Stromal cell of bone marrow (primary cell): Measurements from ENCODE around the gene PDE6G.
"Not testable (repeated sequence)": the region's sequence is repeated elsewhere in the genome, so short reads cannot be mapped to it uniquely, and the experiment has no call there.

Experiments
- DNase-seq: peaks from one replicate; pipeline ENCODE4 v3.0.0-alpha.2; 2012; ENCODE audit warnings: low read depth

PDE6G gene

DNA sequence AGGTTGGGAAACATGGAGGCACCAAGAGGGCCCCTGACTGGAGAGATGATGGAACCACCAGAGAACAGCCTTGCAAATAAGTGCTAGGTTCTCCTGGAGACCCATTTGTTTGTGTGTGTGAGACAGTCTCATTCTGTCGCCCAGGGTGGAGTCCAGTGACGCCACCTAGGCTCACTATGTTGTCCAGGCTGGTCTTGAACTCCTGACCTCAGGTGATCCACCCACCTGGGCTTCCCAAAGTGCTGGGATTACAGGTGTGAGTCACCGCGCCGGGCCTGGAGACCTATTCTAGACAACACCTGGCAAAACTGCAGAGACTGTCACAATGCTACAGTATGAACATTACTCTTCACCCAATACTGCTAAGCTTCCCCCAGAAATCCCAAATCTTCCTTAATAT is 20.9 kb downstream of the PDE6G start:
- no peak for DNase-seq

DNA sequence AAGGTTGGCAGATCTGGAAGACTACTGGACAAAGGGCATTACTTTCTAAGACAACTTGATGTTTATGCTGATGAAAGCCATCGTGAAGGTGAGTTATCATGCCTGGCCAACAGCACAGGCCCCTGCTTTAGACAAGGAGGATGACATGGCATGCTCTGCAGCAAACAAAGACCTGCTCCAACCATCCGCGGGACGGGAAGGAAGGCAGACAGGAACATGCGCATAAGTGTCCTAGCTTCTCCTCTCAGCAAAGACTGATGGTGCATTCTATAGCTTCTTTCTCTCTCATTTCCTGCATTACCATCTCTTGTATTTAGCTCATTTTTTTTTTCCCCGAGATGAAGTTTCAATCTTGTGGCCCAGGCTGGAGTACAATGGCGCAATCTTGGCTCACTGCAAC is 24.9 kb downstream of the PDE6G start:
- no peak for DNase-seq

DNA sequence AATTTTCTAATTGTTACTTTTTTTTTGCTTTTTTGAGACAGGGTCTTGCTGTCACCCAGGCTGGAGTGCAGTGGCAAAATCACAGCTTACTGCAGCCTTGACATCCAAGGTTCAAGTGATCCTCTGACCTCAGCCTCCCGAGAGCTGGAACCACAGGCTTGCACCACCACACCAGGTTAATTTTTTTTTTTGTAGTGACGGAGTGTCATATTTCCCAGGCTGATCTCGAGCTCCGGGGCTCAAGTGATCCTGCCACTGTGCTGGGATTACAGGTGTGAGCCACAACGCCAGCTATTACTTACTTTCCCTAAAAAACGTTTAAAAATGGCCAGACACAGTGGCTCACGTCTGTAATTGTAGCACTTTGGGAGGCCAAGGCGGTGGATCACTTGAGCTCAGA is 26.1 kb downstream of the PDE6G start:
- DNase-seq: no peak

DNA sequence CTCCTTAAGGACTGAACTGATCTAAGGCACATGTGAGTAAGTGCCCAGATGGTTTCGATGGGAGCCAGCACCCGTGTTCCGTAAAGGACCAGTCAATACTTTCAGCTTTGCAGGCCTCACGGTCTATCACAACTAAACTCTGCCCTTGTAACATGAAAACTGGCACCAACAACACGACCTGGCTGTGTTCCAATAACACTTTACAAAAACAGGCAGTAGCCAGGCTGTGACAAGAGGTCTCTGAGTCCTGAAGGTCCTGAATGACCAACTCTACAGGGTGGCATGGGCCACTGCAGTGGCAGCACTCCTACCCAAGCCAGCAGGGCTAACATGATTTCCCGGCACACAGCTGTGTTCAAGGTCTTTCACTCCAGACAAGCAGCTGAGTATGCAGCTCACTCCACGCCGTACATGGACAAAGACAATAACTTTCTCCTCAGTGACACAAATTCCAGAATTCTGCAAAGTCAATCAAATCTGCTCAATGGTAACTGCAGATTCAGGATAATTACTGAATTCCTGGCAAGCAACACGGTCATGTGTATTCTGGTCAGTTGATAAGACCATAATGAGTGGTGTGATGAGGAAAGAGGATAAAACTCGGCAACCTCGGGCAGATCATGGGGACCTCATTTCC is 34.7 kb downstream of the PDE6G start:
- DNase-seq: no peak

DNA sequence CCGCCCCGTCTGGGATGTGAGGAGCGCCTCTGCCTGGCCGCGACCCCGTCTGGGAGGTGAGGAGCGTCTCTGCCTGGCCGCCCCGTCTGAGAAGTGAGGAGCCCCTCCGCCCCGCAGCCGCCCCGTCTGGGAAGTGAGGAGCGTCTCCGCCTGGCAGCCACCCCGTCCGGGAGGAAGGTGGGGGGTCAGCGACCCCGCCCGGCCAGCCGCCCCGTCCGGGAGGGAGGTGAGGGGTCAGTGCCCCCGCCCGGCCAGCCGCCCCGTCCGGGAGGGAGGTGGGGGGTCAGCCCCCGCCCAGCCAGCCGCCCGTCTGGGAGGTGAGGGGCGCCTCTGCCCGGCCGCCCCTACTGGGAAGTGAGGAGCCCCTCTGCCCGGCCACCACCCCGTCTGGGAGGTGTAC is 38.0 kb downstream of the PDE6G start:
- not testable (repeated sequence) for DNase-seq

DNA sequence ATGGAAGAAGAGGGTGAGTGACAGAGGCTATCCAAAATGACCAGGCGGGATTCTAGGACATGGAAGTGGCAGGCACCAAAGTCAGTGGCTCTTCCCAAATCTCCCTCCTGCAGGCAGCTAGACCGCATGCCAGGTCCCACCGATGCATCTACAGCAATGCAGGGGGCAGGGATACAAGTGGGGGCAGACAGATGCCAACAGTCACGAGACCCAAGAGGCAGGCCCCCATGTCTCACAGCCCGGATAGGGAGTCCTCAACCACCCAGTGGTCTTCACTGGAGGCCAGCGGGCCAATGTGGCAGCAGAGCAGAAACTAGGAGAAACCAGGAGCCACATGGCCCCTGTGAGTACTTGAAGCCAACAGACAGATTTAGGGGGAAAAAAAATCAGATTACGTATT is 39.5 kb downstream of the PDE6G start:
- no peak for DNase-seq

DNA sequence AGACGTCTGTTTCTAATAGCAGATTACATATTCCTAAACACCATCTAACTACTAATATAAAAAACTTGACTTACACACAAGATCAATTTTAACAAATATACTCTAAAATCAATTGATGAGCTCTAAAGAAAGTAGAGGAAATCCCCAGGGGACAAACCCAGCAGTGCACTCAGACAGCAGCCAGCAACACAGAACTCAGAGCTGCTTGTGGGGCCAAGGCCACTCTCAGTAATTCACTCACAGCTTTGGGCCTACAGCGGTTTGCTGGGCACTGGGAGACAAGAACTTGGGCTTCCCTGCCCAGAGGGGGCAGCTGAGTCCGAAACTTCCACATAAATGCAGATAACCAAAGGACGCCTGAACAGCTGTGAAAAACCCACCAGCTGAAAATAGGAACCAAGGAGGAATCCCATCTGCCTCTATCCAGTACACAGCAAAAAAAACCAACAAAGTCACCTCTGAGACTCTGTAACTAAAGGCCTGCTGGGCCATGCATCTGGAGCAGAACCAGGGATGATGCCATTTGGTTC is 40.9 kb downstream of the PDE6G start:
- no peak for DNase-seq

DNA sequence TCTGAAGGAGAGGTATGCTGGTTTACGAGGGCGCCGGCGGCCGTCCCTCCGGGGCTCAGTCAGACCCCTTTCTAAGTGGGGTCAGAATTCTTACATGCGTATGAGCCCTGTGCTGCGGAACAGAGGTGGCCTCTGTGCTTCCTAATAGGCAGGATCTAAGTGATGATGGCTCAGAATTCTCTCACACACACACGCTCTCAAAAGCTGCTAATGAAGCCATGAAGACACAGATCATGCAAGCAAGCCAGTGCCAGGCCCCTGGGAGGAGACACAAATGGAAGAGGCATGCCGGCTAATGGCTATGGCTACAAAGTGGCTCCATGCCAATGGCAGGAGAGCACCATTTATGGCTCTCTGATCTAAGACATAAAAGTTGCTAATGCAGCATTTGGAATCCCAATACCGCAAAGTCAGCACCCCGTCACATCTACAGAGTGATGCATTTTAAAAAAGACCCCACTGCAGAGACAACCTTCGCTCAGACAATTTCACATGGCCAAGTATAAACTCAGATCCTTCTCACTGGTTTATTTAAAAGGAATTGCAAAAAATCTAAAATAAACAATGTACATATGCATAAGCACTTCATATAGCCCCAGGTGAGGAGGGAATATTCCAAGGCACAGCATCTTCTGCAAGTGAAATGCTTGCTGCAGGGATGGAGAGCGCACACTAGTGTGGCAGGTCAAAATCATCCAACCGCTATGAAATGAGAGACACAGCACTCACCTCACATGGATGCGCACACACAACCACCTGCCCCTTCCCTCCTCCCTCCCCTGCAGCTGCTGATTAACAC is 44.0 kb downstream of the PDE6G start:
- no peak for DNase-seq

DNA sequence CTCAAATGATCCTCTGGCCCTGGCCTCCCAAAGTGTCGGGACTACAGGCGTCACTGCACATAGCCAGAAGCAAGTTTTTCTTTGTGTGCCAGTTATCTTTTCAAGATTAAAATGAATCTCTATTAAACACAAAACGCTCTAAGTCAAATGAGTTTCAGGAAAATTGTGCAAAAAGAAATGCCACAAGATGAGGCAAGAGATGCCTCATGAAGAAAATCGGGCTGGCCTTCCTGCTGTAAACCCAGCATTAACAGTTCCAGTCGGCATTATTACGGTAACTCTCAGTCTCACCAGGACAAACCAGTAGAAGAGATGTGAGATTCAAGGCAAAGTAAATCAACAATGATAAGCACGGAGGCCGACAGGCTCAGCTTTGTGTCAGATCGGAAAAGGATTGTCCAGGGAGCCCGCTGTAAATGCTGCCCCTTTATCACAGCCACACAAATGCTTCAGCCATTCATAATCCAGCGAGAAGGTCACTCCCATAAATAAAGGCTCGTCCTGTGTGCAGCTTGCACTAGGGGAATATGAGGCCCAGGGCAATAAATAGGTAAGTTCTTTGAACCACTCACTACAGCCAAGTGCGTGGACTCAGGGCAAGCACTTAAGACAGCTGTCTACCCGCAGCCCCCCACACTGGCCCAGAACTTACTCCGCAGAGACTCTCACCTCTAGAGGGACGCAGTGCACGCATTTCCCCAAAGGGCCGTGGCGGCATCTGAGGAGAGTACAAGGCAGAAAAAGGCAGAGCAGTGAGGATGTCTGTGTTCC is 46.6 kb downstream of the PDE6G start:
- DNase-seq: no peak

DNA sequence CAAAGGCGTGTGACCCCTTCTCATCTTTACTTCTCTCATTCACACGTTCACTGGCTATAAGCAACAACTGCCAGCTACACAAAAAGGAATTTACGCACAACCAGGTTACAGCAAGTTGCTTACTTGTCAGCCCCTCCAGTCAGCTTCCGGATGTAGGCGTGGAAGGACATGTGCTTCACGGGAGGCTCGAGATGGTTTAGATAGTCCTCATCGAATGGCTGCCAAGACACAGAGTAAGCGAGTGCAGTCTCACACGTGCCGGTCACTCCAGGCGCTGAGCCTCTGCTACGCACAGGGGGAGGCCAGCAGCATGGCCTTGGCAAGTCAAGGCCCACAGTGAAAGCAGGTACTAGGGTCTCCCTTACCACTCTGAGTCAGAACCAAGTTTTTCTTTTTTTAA is 47.7 kb downstream of the PDE6G start:
- no peak for DNase-seq

DNA sequence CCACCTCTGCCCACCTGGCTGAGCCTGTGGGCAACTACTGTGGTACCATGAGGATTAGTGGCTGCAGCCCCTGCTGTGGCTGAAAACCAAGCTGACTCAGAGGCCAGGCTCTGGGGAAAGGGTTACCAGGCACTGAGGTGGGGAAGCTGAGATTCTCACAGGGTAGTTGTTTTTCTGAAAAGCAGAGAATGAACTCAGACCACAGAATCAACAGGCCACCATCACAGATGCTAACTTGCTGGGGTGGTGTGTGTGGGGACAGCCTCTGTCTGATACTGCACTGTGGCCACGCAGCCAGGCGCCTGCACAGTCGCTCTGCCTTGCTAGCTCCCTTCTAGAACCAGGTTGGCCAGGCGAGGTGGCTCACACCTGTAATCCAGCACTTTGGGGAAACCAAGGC is 48.3 kb downstream of the PDE6G start:
- DNase-seq: no peak

DNA sequence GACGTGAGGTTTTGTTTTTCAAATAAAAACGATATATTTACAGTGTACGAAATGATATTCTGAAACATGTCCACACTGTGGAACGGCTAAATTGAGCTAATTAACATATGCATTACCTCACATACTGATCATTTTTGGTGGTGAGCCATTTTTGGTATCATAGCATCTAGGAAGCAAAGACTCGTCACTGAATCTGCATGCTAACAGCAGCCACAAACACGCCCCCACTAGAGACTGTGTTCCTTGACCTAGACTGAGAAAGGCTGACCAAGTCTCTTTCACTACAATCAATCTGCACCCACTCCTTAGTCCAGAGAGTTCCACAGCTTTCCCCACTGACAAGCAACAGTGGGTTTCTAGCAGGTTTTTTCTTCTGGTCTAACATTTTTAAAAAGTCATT is 48.9 kb downstream of the PDE6G start:
- DNase-seq: no peak

DNA sequence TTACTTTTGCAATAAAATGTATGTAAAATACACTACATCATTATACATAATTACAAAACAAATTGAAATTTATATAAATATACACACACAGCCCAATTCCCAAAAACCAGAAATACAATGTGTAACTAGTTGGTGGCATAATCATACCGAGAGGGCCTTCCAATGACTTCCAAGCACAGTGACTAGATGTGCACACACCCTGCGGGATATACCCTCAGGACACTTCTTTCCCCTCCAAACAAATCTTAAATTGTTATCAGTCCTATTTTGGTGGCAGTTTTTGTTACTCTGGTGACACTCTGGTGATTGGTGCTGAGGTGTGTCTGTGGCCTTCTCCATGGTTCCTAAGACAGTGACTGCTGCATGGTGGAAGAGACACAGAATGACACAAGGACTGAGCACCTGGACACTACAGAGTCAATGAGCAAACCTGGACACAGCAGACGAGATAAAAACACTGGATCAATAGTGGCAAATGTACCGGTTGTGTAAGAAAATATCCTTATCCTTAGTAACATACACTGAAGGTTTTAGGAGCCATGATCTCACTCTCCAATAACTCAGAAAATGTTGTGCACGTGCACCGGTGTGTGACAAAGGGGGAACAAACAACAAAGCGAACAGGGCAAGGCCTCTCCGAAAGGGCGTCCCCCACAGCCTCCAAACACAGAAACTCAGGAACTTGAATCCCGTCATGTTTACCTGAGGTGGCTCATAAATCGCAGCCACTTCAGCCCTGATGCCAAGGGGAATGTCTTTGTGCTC is 52.3 kb downstream of the PDE6G start:
- DNase-seq: no peak

DNA sequence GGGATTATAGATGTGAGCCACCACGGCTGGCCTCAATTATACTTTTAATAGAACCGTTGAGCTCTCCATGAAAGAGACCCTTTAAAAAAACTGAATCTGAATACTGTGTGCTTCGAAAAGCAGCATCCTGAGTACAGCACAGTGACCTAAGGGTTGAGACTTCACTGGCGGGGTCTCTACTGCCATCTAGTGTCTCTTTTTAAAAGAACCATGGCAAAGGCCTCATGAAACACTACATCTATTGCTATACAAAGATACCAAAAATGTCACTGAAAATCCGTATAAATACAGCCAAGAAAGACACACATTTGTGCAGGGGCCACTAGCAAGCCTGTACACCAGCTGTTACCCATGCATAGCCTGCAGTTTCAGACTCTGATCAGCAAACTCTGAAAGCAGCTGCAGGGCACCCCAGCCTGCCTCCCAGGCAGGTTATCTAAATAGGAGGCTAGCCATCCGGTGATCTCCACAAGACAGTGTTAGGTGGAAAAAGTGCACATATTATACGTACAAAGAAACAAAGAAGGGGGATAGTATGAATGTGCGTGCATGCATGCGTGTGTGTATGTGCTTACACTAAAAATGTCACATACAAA is 54.7 kb downstream of the PDE6G start:
- peak; percentile 62 for DNase-seq
